ENCODE measurements around the gene SH3BP5.

The SH3BP5 gene

GRCh38 chr3:15347063-15347736, 14.8 kb upstream of the SH3BP5 start:
- ATAC-seq: no peak

- ATAC-seq: no peak
Measured at GRCh38 chr3:15346516-15346915, 14.1 kb upstream of the SH3BP5 start.

- peak; percentile 32 to 56 for ATAC-seq
Measured at GRCh38 chr3:15345608-15346137, 13.3 kb upstream of the SH3BP5 start.

DNA sequence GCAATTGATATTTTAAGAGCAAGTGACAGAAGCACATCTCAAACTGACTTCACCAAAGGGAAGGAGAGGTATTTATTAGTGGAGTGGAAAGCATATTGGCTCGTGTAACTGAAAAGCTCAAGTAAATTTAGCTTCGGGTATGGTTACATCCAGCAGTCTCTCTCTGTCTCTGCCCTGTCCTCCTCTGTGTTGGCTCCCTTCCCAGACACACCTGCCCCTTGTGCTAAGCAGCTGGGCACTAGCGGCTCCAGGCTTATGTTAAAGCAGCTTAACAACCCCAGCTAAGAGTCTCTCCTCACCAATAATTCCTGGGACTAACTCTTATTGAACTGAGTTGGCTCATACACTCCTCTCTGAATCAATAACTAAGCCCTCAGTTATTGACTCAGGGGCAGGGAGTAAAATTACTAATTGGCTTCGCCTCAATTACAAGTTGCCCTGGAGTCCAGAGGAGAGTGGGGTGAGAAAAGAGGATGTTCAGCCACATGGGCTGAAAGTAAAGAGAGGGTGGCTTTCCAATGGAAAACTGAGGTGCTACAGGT, 12.8 kb upstream of the SH3BP5 start:
- peak in 1 of 2 donors; percentile 7 for ATAC-seq

GRCh38 chr3:15342945-15343344, 10.6 kb upstream of the SH3BP5 start:
- no peak for ATAC-seq

DNA sequence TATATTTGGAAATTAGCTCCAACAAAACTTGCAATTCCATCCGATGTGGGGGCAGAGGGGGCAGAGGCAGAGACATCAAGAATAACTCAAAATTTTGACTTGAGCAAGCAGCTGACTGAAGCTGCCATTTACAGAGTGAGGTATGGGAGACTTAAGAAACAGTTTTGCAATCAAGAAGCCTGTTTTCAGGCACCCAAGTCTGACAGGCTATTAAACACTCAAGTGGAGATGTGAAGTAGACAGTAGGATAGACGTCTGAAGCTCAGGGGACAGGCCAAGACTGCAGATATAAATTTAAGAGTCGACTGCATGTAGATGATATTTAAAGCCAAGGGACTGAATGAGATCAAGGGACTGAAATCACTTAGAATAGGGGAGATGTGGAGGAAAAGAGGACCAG, 9.9 kb upstream of the SH3BP5 start:
- no peak for ATAC-seq

DNA sequence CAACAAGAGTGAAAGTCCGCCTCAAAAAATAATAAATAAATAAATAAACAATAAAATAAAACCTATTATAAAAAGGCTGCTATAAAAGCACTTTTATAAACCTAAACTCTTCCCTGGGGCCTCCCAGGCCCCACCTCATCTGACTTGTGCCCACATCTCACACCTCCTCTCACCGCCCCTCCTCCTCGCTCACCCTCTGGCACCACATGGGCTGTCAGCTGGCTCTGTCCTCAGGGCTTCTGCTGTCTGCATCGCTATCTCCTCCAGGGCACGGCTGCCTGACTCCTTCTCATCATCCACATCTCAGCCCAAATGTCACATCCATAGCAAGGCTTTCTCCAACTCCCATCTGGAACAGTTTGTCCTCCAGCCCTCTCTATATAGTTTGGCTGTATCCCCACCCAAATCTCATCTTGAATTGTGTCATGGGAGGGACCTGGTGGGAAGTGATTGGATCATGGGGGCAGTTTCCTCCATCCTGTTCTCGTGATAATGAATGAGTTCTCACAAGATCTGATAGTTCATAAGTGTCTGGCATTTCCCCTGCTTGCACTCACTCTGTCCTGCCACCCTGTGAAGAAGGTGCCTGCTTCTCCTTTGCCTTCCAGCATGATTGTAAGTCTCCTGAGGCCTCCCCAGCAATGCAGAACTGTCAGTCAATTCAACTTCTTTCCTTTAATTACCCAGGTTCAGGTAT, 8.8 kb upstream of the SH3BP5 start:
- no peak for ATAC-seq

DNA sequence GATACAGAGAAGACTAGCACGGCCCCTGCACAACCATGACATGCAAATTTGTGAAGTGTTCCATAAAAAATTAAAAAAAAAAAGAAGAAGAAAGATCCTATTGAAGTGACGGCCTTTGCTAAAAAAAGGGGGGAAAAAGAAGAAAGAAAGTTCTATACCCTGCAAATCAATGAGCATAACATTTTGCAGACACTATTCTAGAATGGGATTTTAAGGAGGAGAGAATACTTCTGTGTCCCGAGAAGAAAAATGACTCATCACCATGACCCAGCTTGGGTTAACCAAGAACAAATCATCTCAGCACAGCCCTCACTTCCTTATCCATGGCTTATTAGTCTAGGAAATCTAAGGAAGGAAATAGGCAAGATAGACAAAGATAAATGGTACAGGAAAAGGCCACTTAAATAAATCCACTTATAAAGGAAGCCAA, 7.4 kb upstream of the SH3BP5 start:
- ATAC-seq: no peak

DNA sequence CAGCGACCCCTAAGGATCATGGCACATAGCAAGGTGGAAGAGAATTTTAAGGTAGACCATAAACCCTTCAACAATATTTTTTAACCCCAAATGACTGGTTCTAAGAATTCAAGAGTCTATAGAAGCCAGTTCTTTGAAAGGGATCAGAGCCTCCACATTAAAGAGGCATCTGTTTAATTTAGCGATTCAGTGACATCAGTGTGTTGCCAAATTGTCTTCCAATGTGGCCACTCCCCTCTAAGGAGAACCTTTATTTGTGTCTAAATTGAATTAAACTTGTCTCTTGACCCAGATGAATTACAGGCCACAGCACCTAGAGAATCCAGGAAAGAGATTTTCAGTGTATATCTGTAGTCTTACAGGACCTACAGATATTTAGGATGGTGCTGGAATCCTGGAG, 6.6 kb upstream of the SH3BP5 start:
- ATAC-seq: no peak

GRCh38 chr3:15337963-15338362, 5.6 kb upstream of the SH3BP5 start:
- ATAC-seq: no peak

DNA sequence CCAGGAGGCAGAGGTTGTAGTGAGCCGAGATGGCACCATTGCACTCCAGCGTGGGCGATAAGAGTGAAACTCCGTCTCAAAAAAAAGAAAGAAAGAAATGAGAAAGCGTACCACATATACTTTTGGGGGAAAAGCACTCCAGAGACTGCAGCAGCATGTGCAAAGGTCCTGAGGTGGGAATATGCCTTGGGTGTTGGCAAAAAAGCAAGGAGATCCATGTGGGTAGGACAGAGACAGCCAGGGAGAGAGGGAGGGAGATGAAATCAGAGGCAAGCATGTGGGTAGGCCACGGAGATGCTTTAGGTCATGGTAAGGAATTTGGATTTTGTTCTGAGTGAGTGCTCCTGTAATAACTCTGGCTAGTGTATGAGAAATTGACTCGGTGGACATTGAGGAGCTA, 3.7 kb upstream of the SH3BP5 start:
- ATAC-seq: no peak

GRCh38 chr3:15333956-15334263, 1.5 kb upstream of the SH3BP5 start:
- no peak for ATAC-seq

DNA sequence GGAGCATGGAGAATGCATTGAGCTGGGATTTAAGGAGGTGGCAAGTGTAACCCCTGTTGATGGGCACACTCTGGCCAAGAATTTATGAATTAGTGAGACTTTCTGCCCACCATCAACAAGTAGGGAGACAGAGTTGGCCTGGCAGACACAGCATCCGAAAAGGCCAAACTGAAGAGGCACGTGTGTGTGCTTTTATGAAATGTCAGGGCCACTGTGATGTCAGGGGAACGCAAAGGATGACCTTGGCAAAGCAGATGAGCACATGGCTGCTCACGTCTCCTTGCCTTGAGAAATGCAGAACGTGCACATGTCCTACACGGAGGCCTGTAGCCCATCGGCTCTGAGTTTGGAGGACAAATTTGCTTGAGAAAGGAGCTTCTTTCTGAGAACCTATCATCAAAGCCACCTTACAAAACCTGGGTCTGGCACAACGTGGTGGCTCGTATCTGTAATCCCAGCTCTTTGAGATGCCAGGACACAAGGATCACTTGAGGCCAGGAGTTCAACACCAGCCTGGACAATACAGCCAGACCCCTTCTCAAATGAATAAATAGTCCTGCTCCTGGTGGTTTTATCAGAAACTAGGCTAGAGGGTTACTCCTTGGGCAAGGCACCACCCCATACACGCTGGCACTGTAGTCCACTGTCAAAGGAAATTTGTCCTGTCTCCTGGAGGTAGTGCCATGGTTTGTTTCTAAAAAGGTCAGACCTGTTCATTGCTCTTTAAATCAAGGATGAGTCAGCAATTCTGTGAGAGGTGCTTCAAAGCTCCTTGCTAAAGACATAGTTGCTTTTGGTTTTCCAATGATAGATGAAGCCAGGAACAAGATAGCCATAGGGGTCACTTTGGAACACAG, 941 bp upstream of the SH3BP5 start:
- ATAC-seq: no peak

- peak; percentile 48 to 49 for ATAC-seq
Measured at GRCh38 chr3:15331606-15332404, 581 bp downstream of the SH3BP5 start.

DNA sequence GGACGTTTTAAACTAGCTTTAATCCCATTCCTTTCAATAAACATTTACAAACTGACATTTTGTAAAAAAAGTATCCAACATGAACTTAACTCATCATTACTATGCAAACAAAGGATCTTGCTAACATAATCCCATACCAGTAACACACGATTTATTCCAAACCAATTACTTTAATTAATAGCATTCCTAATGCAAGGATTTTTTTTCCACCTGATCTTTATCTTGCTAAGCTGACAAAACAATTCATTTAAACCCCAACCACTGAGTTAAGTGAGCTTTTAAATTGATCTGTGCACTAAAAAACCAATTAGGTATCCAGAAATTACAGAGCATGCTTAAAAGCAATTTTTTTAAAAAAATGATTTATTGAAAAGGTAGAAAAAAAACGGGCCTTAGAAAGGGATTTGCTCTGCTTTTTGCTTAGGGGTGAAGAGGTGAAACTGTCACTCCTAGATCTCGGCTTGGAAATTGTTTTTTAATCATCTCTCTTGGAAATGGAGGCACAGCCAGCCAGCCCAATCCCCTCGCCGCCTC, 1.2 kb downstream of the SH3BP5 start:
- ATAC-seq: no peak

GRCh38 chr3:15330031-15330596, 2.3 kb downstream of the SH3BP5 start:
- no peak for ATAC-seq

DNA sequence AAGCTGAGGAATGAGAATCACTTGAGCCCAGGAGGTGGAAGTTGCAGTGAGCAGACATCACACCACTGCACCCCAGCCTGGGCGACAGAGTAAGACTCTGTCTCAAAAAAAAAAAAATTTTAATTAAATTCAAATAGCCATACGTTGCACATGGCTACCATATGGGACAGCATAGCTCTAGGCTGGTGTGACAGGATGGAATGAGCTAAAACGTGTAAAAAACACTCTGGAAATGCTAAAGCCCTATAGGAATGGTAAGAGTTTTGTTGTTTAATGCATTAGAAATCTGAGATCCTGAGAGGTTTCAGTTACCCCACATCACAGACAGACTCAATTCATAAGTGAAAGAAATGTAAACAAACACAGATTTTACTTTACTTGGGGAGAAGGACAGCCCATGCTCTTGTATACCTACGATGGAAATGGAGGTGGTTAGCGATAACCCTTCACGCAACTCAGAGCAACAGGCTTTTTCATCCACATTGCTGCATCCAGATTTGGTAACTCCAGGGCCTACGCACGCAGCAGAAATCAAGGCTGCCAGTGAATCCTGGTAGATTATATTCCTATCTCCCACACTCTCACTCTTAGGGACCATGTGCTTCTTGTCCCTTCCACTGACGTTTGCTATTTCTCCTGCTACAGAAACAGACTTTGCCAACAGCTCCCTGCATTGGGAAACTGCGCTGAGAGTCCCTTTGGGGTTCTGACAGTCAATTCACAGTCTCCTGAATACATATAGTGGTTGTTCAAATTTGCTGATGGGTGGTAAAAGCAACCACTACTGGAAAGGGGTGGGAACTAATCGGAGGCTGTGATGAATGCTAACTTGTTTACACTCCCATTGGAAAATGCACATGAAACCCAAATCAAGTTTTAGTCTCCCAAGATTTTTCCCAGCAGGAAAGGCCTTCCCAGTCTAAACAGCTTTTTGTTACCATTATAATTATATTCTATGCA, 3.1 kb downstream of the SH3BP5 start:
- ATAC-seq: no peak

DNA sequence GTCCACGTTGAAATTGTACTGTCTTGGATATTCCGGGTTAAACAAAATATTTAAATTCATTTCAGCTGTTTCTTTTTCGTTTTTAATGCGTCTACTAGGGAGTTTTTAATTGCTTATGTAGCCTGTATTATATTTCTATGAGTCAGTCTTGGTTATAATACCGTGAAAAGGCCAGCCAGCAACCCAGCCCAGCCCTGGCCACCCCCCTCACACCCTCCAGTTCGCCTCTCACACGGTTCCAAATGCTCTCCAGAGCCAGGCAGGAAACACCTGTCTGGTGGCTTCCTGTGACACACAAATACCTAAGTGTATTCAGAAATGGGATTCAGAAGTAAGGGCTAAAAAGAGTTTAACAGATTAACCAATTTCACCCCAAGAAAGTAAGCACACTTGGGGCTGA, 4.4 kb downstream of the SH3BP5 start:
- ATAC-seq: peak in 1 of 2 donors; percentile 38

DNA sequence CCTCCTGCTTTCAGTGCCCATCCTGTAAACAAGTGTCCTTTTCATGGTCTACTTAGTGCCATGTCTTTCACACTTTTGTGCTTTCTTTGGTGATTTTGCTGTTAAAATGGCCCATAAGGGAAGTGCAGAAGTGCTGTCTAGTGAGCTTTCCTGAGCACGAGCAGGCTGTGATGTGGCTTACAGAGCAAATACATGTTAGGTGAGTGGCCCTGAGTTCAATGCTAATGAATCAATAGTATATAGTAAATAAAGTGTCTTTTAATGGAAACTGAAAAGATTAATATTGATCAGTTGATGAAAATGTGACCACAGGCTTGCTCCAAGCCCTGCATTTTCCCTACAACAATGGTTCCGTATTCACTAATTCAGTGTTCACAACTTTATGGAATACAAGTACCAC, 5.7 kb downstream of the SH3BP5 start:
- ATAC-seq: no peak

DNA sequence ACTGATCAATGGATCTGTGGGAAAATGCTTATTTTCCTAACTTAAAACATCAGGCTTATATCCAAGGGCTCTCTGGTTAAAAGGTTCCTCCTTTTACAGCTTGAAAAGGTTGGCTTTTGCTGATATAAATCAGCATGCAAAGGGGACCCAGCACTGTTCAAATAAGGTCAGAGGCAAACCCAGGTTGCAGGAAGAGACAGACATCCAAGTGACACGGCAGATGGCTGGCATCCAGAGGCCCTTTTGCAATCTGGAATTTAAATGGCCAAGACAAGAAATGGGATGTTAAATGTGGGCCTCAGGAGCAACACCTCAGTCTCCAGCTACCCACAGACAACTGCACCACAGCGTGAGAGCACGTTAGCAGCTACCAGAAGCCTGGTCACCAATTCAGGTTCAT, 6.3 kb downstream of the SH3BP5 start:
- ATAC-seq: no peak

DNA sequence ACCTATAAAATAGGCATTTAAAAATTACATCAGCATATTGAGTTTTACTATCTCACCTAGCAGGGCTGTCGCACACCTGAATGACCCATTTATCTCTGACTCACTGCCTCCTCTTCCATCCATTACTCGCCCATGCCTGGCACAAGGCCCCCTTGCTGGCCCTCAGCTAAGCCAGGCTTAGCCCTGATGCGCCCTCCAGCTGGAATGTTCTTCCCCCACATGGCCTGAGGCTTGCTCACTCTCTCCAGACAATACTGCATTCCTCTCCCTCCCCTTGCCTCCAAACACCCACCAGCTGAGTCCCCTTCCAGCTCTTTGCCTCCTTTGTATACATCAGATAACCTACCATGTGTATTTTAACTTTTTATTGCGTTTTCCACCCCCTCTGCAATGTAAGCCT, 7.2 kb downstream of the SH3BP5 start:
- no peak for ATAC-seq

All from activated CD4-positive, CD25-positive, alpha-beta regulatory T cell treated with anti-CD3 and anti-CD28 coated beads, Interleukin-2, amount 50 U/mL, for 24 hours (primary cell).